Fibroblast of skin of back (primary cell): Measurements from ENCODE around the gene BROX.
"Not testable (repeated sequence)": the region's sequence is repeated elsewhere in the genome, so short reads cannot be mapped to it uniquely, and the experiment has no call there.

Experiments
- DNase-seq: peaks from one replicate; pipeline ENCODE4 v3.0.0-alpha.2; 2013

The BROX gene

DNA sequence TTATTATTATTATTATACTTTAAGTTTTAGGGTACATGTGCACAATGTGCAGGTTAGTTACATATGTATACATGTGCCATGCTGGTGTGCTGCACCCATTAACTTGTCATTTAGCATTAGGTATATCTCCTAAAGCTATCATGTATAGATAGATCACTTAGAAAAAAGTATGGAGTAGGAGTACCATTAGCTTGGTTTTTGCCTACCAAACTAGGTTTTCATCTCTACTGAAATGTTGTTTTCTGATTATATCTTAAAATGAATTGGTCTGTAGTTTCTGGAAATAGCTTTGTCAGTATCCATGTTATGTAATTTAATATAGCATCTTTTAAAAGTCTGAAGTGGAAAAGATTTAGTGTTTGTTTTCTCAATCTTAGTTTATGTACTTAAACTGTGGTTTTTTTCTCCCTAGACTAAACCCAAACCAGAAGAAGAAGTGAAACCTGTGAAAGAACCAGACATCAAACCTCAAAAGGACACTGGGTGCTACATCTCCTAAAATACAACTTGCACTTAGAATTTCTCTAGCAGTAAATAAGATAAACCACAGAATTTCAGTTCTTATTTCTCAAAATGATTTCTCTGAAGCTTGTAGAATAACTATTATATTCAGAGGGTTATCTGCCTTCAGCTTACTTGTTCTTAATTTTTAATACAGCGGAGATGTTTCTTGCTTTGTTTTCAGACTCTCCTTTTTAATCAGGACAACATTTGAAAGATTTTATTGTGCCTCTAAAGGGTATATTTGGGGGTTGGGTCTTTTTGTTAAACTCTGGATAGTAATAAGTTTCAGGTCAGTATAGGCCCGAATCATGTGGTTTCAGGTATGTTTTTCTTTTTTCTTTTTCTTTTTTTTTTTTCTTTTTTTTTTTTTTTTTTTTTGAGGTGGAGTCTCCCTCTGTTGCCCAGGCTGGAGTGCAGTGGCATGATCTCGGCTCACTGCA, 20.1 kb downstream of the BROX start:
- DNase-seq = no peak

GRCh38 chr1:222734740-222735139, 22.4 kb downstream of the BROX start:
- DNase-seq = no peak

- DNase-seq = no peak
Measured at GRCh38 chr1:222736470-222736869, 24.1 kb downstream of the BROX start.

GRCh38 chr1:222736972-222737371, 24.6 kb downstream of the BROX start, which contains the start of gene FAM177B:
TSS of gene FAM177B (plus strand) at chr1:222737202. CDS start at chr1:222746546, 9,344 bp downstream.
- no peak for DNase-seq

DNA sequence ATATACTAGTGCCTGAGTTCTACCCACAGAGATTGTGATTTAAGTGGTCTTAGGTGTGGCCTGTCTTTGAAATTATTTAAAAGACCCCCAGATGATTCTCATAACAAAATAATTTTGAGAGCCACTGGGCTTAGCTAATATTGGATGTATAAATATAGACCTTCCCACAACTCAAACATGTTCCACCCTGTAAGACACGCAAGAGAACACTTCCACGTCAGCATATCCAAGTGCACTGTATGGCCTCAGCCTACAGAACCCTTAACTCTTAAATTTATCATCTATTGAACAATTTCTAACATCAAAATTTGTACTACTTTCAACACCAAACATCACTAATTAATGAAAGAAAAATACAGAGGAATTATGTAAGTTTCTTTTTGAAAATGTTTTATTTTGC, 27.1 kb downstream of the BROX start:
- DNase-seq = no peak

- DNase-seq = no peak
Measured at GRCh38 chr1:222739929-222740328, 27.6 kb downstream of the BROX start.

DNA sequence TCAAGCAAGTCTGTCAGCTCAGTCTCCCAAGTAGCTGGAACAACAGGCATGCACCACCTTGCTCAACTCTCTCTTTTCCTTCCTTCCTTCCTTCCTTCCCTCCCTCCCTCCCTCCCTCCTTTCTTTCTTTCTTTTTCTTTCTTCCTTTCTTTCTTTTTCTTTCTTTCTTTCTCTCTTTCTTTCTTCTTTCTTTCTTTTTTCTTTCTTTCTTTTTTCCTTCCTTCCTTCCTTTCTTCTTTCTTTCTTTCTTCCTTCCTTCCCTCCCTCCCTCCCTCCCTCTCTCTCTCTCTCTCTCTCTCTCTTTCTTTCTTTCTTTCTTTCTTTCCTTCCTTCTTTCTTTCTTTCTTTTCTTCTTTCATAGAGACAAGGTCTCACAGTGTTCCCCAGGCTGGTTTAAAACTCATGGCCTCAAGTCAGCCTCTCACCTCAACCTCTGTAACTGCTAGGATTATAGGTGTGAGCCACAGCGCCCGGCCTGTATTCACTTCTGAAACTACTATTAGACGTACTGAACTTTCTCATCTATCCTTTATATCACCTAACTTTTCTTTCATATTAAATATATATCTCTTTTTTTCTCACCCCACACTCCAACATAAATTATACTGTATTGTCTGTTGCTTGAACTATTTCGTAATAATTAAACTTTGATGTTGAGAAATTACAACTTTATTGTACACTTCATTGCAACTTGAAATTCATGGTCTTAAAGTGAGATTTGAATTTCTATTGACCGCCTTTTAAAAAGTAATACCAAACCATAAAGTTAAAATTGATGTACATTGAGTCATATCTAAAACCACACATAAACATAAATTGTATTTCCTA, 29.5 kb downstream of the BROX start:
- DNase-seq = not testable (repeated sequence)

DNA sequence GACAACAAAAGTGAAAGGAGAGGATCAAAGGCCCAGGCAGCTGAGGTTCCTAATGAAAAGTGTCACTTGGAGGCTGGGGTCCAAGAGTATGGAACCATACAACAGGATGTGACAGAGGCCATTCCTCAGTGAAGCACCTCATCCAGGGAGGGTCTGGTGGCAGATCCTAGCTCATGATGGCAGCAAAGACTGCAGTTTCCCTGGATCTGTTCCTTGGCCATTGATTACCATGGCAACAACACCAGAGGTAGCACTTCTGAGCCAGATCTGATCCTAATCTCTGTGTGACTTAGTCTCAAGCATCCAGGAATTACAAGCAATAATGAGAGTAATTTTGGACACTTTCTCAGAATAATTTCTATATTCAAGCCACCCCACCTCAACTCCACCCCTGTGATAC, 37.6 kb downstream of the BROX start:
- DNase-seq = no peak

DNA sequence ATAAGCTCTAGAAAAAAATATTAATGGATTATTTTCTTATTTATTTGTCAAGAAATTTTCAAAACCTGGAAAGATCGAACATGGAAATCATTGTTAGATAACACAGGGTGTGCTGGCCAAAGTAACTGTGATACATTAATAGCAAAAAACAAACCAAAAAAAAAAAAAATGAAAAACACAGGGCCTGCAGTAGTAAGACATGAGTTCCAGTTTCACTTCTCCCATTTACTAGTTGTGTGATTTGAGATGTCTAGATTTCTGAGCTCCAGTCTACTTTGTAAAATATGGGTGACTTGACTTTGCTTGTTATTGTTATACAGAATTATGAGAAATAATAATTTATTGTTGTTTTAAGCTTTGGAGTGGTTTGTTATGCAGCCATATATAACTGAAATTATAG, 38.3 kb downstream of the BROX start:
- DNase-seq = no peak

GRCh38 chr1:222751255-222751654, 38.9 kb downstream of the BROX start:
- DNase-seq = no peak

DNA sequence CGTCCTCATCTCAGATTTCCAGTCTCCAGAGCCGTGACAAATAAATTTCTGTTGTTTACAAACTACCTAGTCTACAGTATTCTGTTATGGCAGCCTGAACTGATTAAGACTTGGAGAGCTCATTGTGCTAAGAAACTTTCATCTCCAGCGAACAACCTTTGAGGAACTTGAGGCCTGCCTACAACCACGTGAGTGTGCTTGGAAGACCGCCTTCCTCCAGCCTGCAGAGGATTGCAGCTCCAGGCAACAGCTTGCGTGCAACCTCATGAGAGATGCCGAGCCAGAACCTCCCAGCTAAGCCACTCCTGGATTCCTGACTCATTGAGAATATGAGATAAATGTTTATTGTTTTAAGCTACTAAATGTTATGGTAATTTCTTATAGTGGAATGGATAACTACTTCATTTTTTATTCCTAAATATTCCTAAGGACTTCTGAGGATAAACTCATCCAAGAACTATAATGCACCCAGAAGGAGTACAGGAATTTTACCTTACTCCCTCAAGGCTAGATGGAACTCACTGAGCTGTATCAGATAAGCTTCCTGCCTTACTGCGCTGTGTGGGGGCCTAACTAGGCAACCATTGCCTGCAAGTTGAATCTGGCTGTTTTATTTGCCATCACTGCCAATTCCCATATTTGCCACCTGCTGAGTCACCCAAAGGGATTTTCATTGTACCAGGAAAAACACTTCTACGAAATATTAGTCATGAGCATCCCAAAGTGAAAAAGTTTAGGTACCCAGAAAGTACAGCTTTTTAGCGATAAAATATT, 42.2 kb downstream of the BROX start:
- DNase-seq = peak; percentile 92

- no peak for DNase-seq
Measured at GRCh38 chr1:222757646-222758268, 45.4 kb downstream of the BROX start.

- no peak for DNase-seq
Measured at GRCh38 chr1:222759451-222760035, 47.2 kb downstream of the BROX start.

GRCh38 chr1:222761083-222761482, 48.7 kb downstream of the BROX start:
- DNase-seq = no peak

- DNase-seq = not testable (repeated sequence)
Measured at GRCh38 chr1:222762178-222762577, 49.8 kb downstream of the BROX start.

DNA sequence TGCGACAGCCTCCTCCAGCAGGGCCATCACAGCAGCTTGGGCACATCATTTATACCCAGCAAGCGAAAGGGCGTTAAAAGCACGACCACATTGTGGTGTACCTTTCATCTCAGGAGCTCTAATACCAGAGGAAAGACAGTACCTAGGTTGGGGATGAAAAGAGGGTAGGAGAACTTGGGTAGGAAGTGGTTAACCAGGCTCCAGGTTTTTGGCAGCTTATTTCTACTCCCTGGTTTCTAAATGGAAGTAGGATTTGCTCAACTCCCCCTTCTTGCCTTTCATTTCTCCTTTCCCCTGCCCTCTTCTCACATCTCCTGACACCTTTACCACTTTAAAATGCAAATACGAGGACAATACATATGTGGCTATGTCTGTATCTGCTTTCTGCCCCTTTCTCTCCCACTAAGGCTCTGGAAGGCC, 54.8 kb downstream of the BROX start:
- no peak for DNase-seq

GRCh38 chr1:222768592-222768991, 56.2 kb downstream of the BROX start:
- no peak for DNase-seq

DNA sequence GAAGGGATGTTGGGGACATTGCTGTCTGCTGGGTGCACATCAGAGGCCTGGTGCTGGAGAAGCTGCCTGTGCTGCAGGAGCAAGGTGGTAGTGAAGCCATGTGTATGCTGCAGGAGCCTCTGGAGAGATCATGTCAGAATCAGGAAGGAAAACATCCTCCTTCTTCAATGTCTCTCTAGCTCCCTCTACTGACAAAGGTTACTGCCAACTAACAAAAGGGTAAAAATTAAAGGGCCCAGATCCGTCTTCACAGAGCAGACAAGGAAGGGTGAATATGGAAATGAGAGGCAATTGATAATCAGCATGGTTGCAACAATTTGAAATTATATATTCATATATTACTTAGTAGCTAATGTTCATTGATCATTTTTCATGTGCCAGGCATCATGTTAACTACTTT, 56.8 kb downstream of the BROX start:
- no peak for DNase-seq

- peak; percentile 31 for DNase-seq
Measured at GRCh38 chr1:222769971-222770620, 57.7 kb downstream of the BROX start.

GRCh38 chr1:222772996-222773379, 60.6 kb downstream of the BROX start:
- DNase-seq = no peak

DNA sequence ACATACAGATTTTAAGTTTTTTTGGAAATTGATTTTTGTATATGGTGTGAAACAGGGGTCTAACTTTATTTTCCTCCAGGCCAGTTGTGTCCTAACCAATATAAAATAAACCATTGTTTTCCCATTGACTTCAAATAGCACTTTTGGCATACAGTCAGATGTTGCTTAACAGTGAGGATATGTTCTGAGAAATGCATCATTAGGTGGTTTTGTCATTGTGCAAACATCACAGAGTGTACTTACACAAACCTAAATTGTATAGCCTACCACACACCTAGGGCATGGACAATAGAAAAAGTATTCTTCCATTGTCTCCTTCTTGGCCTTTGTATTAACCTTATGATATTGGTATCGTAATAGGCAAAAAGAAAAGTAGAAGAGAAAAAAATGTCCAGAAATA, 65.1 kb downstream of the BROX start:
- DNase-seq = no peak
